NOMO-1 treated with dmso at 0.1 percent for 144 hours (cell line): ENCODE data around the gene MAP2.

Experiments used
- DNase-seq: peaks from one replicate; lab custom pipeline; 2025; ENCODE audit not compliant: unreplicated experiment; lab: John Stamatoyannopoulos, UW

Gene MAP2

GRCh38 chr2:209637293-209637692 lies 213.4 kb downstream of the MAP2 start:
- DNase-seq: no peak

- DNase-seq: no peak
These were observed 214.5 kb downstream of the MAP2 start for GRCh38 chr2:209638346-209638745.

- no peak for DNase-seq
These were observed 216.5 kb downstream of the MAP2 start for GRCh38 chr2:209640358-209640757.

DNA sequence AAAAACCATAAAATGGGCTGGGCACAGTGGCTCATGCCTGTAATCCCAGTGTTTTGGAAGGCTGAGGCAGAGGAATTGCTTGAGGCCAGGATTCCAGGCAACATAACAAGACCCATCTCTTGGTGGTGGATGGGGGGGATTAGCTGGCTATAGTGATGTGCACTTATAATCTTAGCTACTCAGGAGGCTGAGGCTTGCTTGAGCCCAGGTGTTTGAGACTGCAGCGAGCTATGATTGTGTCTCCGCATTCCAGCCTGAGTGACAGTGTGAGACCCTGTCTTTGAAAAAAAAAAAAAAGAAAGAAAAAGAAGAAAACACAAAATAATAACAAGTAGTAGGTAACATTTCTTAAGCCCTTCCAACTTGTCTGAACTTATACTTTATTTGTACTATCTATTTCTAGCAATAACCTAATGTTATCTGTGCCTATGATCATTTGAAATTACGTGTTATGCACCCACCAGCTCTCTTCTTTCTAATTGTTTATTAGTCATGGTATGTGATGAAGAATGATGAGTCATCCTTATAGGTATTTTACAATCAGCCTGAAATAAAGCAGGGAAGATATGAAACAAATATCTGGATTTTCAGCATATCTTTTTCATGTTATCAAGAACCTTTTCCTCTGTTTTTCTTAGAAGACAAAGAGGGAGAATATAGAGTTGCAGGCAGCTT lies 218.4 kb downstream of the MAP2 start:
- no peak for DNase-seq

GRCh38 chr2:209644842-209645241 lies 221.0 kb downstream of the MAP2 start:
- DNase-seq: no peak

DNA sequence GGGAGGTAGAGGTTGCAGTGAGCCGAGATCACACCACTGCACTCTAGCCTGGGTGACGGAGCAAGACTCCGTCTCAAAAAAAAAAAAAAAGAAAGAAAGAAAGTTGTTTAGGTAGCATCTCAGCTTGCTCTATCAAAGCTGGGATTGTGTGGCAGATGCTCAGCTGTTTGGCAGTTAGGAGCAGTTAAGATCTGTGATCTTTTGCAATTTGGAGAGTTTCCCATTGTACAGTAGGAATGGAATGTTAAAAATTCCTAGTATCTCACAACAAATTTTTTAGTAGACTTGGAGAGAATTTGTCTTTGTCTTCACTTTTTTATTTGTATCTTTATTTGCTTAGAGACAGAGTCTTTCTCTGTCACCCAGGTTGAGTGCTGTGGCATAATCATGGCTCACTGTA lies 224.9 kb downstream of the MAP2 start:
- no peak for DNase-seq

DNA sequence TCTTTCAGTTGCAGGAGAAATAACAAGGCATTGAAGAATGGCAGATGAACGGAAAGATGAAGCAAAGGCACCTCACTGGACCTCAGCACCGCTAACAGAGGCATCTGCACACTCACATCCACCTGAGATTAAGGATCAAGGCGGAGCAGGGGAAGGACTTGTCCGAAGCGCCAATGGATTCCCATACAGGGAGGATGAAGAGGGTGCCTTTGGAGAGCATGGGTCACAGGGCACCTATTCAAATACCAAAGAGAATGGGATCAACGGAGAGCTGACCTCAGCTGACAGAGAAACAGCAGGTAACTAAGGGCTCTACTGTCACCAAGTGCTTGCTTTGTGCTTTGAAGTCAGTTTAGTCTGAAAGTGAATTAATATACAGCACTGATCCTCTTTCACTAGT lies 229.3 kb downstream of the MAP2 start:
- DNase-seq: no peak

GRCh38 chr2:209661286-209661894 lies 237.5 kb downstream of the MAP2 start:
- DNase-seq: no peak

DNA sequence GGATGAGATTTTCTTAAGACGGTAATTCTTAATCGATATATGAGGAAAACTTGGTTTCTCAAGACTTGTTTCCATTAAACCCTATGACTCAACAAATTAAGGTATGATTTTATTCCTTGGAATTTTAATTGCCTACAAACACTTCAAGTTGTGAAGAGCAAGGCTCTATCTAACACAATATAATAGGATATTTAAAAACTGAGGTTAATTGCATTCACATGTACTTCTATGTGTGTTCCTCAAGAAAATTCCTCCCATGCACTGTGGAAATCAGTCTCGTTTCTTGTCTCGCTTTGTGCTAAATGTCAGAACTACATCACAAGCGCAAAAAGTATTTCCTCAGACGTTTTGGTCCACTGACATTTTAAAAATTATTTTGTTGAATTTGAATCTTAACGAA lies 238.2 kb downstream of the MAP2 start:
- DNase-seq: no peak

DNA sequence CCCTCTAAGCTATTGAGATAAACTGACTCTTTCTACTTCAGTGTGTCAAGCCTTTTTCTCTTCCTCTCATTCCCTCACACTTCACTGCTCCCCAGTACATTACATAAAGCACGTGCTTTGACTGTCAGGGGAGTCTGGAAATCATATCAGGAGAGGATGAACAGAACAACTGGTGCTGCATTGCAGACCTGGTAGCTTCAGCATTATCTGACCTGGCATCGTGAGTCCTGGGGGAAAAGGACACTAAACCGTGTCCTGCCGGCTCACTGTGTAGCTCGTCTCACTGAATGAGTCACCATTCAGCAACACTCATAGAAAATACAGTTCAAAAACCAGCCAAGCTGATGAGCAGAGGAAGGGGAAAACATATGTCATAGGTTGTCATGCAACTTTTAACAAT lies 239.3 kb downstream of the MAP2 start:
- DNase-seq: no peak

GRCh38 chr2:209663656-209664055 lies 239.8 kb downstream of the MAP2 start:
- DNase-seq: no peak

DNA sequence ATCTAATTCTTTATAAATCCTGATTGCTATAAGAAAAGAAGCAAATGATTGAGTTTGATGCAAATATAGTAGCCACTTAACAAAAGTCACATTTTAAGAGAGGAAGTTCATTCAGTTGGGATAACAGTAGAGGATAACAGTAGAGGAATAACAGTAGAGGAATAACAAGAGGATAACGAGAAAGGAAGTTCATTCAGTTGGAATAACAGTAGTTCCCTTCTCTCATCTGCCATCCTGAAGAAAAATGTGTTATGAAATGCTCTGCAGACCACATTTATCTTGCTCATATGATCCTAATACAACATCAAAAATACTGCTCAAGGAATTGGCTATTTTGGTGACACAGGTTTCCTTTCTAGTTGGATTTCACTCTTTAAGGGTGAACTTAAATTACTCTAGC lies 242.4 kb downstream of the MAP2 start:
- no peak for DNase-seq

DNA sequence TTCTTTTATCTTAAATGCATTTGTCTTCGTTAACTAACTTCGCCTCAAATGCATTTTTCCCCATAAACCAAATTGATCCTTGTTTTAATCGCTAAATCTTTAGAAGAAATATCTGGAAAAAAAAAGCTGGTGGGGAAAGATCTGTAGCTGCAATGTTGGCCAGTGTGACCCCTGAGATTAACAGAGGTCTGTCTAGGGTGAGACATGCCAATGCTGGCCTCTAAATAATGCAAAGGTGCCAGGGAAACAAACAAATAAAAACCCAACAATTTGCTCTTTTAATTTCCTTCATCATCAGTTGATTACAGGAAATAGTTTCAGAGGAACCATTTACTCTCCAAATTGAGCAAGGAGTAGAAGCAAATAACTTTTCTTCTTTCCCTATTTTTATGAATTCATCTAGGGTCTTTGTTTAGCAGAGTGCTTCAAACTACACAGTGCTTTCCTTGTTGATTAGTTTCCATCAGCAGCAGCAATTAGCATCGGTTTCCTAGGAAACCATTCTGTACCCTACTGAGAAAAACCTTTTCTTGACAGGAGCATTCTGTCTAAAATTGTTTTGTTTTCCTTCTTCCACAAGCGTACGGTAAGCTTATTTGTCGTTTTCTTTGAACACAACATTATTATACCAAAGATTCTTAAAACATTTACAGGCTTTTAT lies 247.3 kb downstream of the MAP2 start:
- no peak for DNase-seq

DNA sequence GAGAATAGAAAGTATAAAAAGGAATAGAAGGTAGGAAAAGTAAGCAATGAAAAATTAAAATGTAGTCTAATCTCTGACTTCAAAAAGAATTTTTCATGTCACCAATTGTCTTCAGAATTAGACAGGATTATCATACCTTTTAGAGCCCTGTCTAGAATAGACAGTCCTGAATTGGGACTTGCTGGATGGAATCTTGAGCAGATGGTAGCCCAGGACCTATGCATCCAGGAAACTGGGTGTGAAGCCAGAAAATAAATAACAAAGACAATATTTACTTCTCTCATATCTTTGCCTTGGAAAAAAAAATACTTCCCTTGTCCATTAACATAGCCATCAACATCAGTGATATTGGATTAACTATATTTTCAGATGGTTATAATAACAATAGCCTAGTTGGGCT lies 250.0 kb downstream of the MAP2 start:
- DNase-seq: no peak

DNA sequence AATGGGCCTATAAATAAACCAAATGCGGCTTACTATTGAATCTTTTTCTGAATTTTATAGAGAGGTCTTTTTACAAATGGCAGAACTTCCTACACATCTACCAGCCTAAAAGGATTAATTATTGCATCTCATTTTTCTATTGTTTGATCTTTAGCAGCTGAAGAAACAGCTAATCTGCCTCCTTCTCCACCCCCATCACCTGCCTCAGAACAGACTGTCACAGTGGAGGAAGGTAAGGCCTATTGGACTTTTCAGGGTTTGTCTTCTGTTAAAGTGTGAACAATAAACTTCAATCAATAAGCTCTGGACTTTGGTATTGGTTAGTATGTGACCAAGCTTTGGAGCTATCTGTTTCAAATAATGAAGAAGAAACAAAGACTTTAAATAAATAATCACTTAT lies 256.7 kb downstream of the MAP2 start:
- no peak for DNase-seq

DNA sequence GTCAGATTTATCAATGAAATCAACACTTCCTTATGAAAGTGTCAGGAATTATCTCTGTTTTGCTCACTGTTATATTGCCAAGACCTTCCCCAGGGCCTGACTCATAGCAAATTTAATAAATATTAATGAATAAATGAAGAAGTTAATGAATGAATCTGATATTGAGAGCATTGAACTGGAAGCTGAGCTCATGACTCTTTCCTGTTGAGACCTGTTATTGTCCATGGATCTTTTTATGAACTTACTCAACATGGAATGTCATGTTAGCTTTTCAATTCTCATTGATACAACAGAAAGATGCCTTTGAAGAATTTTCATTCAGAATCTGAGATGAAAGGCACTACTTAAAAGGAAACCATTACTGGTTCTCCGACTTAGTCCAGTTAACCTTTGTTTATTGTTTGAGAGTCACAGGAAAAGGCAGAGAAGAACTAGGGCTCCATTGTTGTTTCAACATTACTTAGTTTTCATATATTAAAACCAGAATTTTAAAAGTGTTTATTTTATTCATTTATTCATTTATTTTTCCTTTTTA lies 257.4 kb downstream of the MAP2 start:
- DNase-seq: no peak

DNA sequence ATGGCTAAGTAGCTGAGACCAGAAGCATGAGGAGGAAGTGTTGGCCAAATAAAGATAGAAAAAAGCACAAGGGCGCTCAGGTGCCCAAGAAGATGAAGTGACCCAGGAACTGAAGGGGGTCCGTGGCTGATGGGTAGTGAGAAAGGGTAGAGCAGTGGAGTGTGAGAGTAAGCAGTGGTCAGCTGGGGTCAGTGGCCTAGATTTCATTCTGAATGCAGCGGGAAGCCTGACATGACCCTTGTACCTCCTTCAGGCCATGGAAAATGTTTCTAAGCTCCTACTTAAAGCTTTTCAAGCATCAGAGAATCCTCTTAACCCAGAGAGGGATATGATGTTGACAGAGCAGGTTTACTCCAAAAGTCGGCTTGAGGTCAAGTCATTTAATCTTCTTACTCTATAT lies 258.8 kb downstream of the MAP2 start:
- no peak for DNase-seq

DNA sequence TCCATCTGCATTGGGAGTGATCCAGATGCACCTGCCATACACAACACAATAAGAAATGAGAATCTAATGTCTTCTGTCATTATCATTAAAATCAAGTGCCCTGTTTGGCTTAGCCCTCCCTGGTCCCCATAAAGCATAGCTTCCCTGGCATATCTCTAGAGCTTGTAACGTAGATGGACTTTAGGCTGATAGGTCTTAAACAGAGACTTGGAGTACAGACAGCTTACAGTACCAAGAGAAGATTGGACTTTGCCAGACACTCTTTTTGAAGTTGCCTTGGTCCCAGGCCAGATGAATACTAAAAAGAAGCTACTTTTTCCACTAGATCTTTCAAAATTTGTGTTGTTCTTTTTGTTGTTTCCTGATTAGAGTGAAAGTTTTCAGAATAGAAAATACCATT lies 261.5 kb downstream of the MAP2 start:
- DNase-seq: no peak

GRCh38 chr2:209685963-209686362 lies 262.1 kb downstream of the MAP2 start:
- DNase-seq: no peak

DNA sequence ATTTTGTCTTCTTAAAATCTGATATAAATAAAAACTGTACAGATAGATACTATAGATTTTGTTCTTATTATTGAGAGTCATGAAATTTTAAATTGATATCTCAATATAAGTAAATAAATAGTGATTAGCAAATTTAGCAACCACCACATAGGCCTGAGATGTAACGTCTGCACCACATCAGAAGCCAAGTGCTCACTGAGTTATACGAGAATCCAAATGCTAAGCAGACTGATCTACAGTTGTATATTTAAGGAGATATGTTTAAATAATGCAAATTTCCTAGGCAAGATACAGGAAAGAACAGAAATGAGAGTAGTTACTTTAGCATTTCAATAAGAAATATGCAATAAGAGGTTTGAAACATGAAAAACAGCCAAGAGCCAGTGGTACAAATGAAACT lies 262.6 kb downstream of the MAP2 start:
- no peak for DNase-seq

GRCh38 chr2:209687323-209687969 lies 263.6 kb downstream of the MAP2 start:
- no peak for DNase-seq

DNA sequence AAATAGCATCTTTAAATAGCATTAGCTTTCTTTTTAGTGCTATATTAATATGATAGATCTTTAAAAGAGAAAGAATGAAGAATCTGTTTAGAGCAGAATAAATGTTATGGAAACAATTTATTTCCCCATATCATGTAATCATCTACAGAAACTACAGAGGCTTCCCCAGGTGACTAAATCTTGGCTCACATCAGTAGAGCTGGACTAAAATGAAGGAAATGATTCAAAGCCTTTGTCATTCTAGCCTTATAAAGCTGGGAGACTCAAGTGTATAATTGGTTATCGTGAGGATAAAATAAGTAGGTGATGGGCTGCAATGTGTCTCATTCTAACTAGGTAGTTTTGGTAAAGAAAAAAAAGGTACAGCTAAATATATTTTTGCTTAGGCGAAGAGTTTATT lies 264.5 kb downstream of the MAP2 start:
- DNase-seq: no peak
